Ascending aorta (tissue), 2 donors: ENCODE measurements around the gene ANKDD1A. TPM values are rescaled to one million over a fixed set of nuclear protein-coding genes. Genes with fewer than 3 reads are reported as not detected.

Experiments
- DNase-seq, 2 donors: peaks; one replicate each; pipeline ENCODE4 v3.0.0-alpha.2; 2019; ENCODE audit warnings: low spot score in 2 of 2
- H3K27ac ChIP-seq, 2 donors: fragments of 200-600 bp; sonication (generic); one replicate each; pipeline ENCODE4 v1.5.1; 2016 to 2017; ENCODE audit warnings: mild to moderate bottlenecking in 1 of 2
- H3K27me3 ChIP-seq: fragments of 200-600 bp; sonication (generic); one replicate; pipeline ENCODE4 v1.5.1; 2017
- H3K36me3 ChIP-seq, 2 donors: fragments of 200-600 bp; sonication (generic); one replicate each; pipeline ENCODE4 v1.5.1; 2016
- H3K4me1 ChIP-seq, 2 donors: fragments of 200-600 bp; sonication (generic); one replicate each; pipeline ENCODE4 v1.5.1; 2016 to 2017; ENCODE audit warnings: mild to moderate bottlenecking in 1 of 2
- H3K4me3 ChIP-seq, 2 donors: fragments of 200-600 bp; sonication (generic); one replicate each; pipeline ENCODE4 v1.5.1; 2016 to 2017; ENCODE audit warnings: mild to moderate bottlenecking in 1 of 2
- H3K9me3 ChIP-seq, 2 donors: fragments of 200-600 bp; sonication (generic); one replicate each; pipeline ENCODE4 v1.5.1; 2016
- intact Hi-C: fragments of 100-400 bp; cut with DNase I; formaldehyde crosslinking; loops from one replicate; pipeline ENCODE4 v1.15.1; 2023
- total RNA-seq: library from RNA; depleted of rRNA; stranded (reverse); fragments of >200 nt; gene quantifications from one replicate; pipeline ENCODE4 v1.1.0, GENCODE V29; 2016
- TF ChIP-seq, protein P1 (sequence below), 3 experiments: fragments of 200-600 bp in 2 of 3; fragments of 450-650 bp in 1 of 3; sonication (generic) in 2 of 3; IDR thresholded peaks; one replicate each; pipeline ENCODE4 v1.5.1; 2016 to 2019; ENCODE audit warnings: antibody characterized with exemption in 3 of 3, mild to moderate bottlenecking in 1 of 3, moderate library complexity in 1 of 3

Gene ANKDD1A
- total RNA-seq, 1 donor from 2014 or later: 28.6 TPM

DNA sequence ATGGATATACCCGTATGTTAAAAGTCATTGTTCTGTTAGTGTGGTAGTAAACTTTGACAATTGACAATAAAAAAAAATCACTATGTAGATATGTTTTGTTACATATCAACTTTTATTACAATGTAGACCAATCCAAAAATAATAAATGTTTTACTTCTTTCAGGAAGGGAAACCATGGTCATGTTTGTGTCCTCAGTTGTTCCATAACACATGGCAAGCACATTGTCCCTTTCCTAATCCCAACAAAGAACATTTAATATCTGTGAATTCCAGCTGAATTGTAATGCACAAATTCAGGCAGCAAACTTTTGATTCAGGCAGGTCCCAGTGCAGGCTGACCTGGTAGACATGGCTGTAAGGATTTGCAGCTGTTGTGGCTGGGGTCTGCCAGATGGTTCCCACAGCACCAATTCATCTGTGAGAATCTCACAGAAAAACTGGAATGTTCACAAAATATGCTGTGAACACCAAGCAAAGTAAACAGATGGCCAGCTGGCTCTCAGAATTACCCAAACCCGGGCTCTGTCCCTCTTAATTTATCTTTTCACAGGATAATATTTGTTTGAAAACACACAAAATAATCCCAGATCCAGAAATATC, 79.9 kb downstream of the ANKDD1A start:
- intact Hi-C loops: no loop called here
- Histone ChIP-seq H3K27ac (no peak overlapping the region), H3K27me3 (no peaks in the 10 kb centered on the region), H3K4me1 (no peaks in the 10 kb centered on the region), H3K9me3 (no peaks in the 10 kb centered on the region), H3K4me3 (no peak overlapping the region), H3K36me3 (no peaks in the 10 kb centered on the region)
- TF ChIP-seq, protein P1, sequence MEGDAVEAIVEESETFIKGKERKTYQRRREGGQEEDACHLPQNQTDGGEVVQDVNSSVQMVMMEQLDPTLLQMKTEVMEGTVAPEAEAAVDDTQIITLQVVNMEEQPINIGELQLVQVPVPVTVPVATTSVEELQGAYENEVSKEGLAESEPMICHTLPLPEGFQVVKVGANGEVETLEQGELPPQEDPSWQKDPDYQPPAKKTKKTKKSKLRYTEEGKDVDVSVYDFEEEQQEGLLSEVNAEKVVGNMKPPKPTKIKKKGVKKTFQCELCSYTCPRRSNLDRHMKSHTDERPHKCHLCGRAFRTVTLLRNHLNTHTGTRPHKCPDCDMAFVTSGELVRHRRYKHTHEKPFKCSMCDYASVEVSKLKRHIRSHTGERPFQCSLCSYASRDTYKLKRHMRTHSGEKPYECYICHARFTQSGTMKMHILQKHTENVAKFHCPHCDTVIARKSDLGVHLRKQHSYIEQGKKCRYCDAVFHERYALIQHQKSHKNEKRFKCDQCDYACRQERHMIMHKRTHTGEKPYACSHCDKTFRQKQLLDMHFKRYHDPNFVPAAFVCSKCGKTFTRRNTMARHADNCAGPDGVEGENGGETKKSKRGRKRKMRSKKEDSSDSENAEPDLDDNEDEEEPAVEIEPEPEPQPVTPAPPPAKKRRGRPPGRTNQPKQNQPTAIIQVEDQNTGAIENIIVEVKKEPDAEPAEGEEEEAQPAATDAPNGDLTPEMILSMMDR (IDR thresholded peaks at IDR 0.05): no peak
- no peak for DNase-seq

- H3K27ac ChIP-seq: no peak overlapping the region
Observed at GRCh38 chr15:64993290-64993689, 81.6 kb downstream of the ANKDD1A start.

DNA sequence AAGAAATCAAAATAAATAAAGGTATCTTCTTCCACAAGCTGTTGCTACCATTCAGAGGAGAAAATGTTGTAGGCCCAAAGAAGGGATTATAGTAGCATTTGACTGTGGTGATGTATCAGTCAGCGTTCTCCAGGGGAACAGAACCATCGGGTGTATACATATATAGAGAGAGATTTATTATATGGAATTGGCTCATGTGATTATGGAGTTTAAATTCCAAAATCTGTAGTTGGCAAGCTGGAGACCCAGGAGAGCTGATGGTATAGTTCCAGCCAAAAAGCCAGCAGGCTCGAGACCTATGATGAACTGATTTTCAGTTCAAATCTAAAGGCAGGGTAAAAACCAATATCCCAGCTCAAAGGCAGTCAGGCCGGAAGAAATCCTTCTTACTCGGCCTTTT, 85.4 kb downstream of the ANKDD1A start:
- H3K4me1 ChIP-seq: no peaks in the 10 kb centered on the region
- H3K36me3 ChIP-seq: peaks cover 0 to 6% of the 10 kb centered on the region in 2 donors
- no peak overlapping the region for H3K27ac ChIP-seq
- H3K4me3 ChIP-seq: no peak overlapping the region
- no peaks in the 10 kb centered on the region for H3K27me3 ChIP-seq
- intact Hi-C loops: no loop called here
- H3K9me3 ChIP-seq: no peaks in the 10 kb centered on the region
- TF ChIP-seq, protein P1 (IDR thresholded peaks at IDR 0.05): no peak
- no peak for DNase-seq

More at GRCh38 chr15:64993290-64993689, 81.6 kb downstream of the ANKDD1A start:
- no peaks in the 10 kb centered on the region for H3K27me3 ChIP-seq
- H3K36me3 ChIP-seq: no peaks in the 10 kb centered on the region
- H3K4me1 ChIP-seq: no peaks in the 10 kb centered on the region
- intact Hi-C loops: no loop called here
- no peaks in the 10 kb centered on the region for H3K9me3 ChIP-seq
- H3K4me3 ChIP-seq: no peak overlapping the region
- no peak for DNase-seq
- TF ChIP-seq, protein P1 (IDR thresholded peaks at IDR 0.05): no peak

- H3K27ac ChIP-seq: no peak overlapping the region
- H3K4me3 ChIP-seq: no peak overlapping the region
- DNase-seq: no peak
- intact Hi-C loops: no loop called here
- H3K4me1 ChIP-seq: no peaks in the 10 kb centered on the region
- H3K36me3 ChIP-seq: peaks cover 2 to 6% of the 10 kb centered on the region in 2 donors
- no peaks in the 10 kb centered on the region for H3K27me3 ChIP-seq
- no peaks in the 10 kb centered on the region for H3K9me3 ChIP-seq
- TF ChIP-seq, protein P1 (IDR thresholded peaks at IDR 0.05): no peak
Observed at GRCh38 chr15:64997745-64998375, 86.2 kb downstream of the ANKDD1A start.

DNA sequence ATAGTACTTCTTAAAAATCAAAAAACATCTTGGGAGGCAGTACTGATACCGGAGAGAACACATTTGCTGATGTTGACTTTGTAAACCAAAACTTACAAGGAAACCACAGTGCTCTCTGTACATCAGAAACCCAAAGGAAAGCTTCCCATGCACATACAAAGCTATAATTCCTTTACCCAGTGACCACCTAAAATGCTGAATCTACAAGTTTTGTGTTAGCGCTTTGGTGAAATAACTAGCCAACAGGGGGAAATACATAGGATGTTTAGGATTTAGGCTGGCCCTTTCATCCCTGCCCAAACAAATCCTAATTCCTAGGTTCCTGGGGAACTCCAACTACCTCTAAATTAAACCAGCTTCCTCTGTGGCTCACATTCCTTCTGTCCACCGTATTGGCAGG, 93.3 kb downstream of the ANKDD1A start:
- intact Hi-C loops: no loop called here

More for the DNA sequence above, 93.3 kb downstream of the ANKDD1A start:
- Histone ChIP-seq H3K4me1 (no peaks in the 10 kb centered on the region), H3K27me3 (no peaks in the 10 kb centered on the region), H3K27ac (no peak overlapping the region), H3K36me3 (peaks cover 14 to 27% of the 10 kb centered on the region in 2 donors), H3K4me3 (no peak overlapping the region), H3K9me3 (no peaks in the 10 kb centered on the region)
- no peak for DNase-seq
- TF ChIP-seq, protein P1 (IDR thresholded peaks at IDR 0.05): no peak
